ENCODE results near the gene GOT1.

GOT1 gene

GRCh38 chr10:99432881-99433280 lies 2.5 kb upstream of the GOT1 start:
- no peak for DNase-seq

GRCh38 chr10:99432047-99432446 lies 1.6 kb upstream of the GOT1 start:
- DNase-seq: no peak

GRCh38 chr10:99431190-99431760 lies 851 bp upstream of the GOT1 start:
- no peak for DNase-seq

GRCh38 chr10:99430116-99430450 lies 341 bp downstream of the GOT1 start:
- DNase-seq: no peak

- no peak for DNase-seq
Measured at GRCh38 chr10:99429517-99430095, 818 bp downstream of the GOT1 start.

- DNase-seq: no peak
Measured at GRCh38 chr10:99427566-99428190, 2.7 kb downstream of the GOT1 start.

GRCh38 chr10:99426689-99427088 lies 3.7 kb downstream of the GOT1 start:
- no peak for DNase-seq

- no peak for DNase-seq
Measured at GRCh38 chr10:99425204-99425603, 5.2 kb downstream of the GOT1 start.

GRCh38 chr10:99424656-99425055 lies 5.8 kb downstream of the GOT1 start:
- DNase-seq: no peak

GRCh38 chr10:99422529-99423096 lies 7.8 kb downstream of the GOT1 start:
- DNase-seq: no peak

- no peak for DNase-seq
Measured at GRCh38 chr10:99421233-99421739, 9.1 kb downstream of the GOT1 start.

- DNase-seq: no peak
Measured at GRCh38 chr10:99419688-99420087, 10.7 kb downstream of the GOT1 start.

GRCh38 chr10:99418910-99419624 lies 11.4 kb downstream of the GOT1 start:
- DNase-seq: no peak

GRCh38 chr10:99412099-99412498 lies 18.3 kb downstream of the GOT1 start:
- DNase-seq: no peak

GRCh38 chr10:99411546-99411945 lies 18.9 kb downstream of the GOT1 start:
- DNase-seq: no peak

GRCh38 chr10:99410876-99411275 lies 19.5 kb downstream of the GOT1 start:
- no peak for DNase-seq

- no peak for DNase-seq
Measured at GRCh38 chr10:99410146-99410545, 20.3 kb downstream of the GOT1 start.

- DNase-seq: no peak
Measured at GRCh38 chr10:99406149-99406548, 24.3 kb downstream of the GOT1 start.

- no peak for DNase-seq
Measured at GRCh38 chr10:99403674-99404073, 26.8 kb downstream of the GOT1 start.

- DNase-seq: no peak
Measured at GRCh38 chr10:99399664-99400063, 30.8 kb downstream of the GOT1 start.

GRCh38 chr10:99396471-99396870 lies 34.0 kb downstream of the GOT1 start:
- no peak for DNase-seq

GRCh38 chr10:99395750-99396445 lies 34.5 kb downstream of the GOT1 start:
- no peak for DNase-seq

GRCh38 chr10:99394761-99395386 lies 35.5 kb downstream of the GOT1 start:
- no peak for DNase-seq
